OCI-LY7 (cell line): ENCODE measurements around the gene CRTAC1.

Experiments
- EZH2phosphoT487 ChIP-seq: fragments of 200-600 bp; sonication (generic); IDR thresholded peaks from 2 replicates; pipeline ENCODE4 v1.6.1; 2018; ENCODE audit warnings: low read depth, borderline replicate concordance, mild to moderate bottlenecking, mixed run types, antibody characterized with exemption, low read length, moderate library complexity, mixed read lengths
- TF ChIP-seq, protein P1 (sequence below): fragments of 200-600 bp; sonication (generic); conservative IDR thresholded peaks from 2 replicates; pipeline ENCODE4 v1.5.1; 2014; ENCODE audit warnings: mild to moderate bottlenecking, antibody characterized with exemption, low read length, moderate library complexity, mixed read lengths

DNA sequence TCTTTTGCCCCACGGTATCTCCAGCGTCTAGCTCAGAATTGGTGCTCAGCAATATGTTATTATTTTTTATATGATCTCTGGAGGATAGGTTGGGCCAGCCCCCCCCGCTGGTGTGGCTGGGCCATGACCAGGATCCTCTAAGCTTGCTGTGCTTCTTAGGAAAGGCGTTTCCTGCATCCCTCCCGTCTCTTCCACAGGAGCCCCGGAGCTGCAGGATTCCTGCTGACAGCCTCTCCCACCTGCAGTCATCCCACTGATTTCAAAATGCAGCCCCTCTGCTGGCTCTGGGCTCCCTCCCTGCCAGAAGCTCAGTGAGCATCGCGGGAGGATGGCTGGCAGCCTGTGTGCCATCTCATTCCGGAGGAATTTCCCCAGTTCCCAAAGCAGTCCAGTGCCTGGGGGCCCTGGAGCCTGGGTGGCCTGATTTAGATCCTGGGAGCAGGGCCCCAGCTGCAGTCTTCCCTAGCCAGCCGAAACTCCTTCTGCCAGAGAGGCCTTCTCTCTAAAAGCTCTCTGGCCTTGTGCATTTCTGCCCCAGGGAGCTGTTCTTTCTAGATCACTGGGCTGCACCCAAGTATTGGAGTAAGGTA is 202.6 kb downstream of the CRTAC1 start:
- TF ChIP-seq, protein P1, sequence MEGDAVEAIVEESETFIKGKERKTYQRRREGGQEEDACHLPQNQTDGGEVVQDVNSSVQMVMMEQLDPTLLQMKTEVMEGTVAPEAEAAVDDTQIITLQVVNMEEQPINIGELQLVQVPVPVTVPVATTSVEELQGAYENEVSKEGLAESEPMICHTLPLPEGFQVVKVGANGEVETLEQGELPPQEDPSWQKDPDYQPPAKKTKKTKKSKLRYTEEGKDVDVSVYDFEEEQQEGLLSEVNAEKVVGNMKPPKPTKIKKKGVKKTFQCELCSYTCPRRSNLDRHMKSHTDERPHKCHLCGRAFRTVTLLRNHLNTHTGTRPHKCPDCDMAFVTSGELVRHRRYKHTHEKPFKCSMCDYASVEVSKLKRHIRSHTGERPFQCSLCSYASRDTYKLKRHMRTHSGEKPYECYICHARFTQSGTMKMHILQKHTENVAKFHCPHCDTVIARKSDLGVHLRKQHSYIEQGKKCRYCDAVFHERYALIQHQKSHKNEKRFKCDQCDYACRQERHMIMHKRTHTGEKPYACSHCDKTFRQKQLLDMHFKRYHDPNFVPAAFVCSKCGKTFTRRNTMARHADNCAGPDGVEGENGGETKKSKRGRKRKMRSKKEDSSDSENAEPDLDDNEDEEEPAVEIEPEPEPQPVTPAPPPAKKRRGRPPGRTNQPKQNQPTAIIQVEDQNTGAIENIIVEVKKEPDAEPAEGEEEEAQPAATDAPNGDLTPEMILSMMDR: no peak
- TF ChIP-seq EZH2phosphoT487: no peak
